Esophagus muscularis mucosa (tissue), 4 donors: ENCODE measurements around the gene F8. TPM values are rescaled to one million over a fixed set of nuclear protein-coding genes. Genes with fewer than 3 reads are reported as not detected.
"Not testable (repeated sequence)": the region's sequence is repeated elsewhere in the genome, so short reads cannot be mapped to it uniquely, and the experiment has no call there.

ENCODE experiments used
- DNase-seq: peaks from one replicate; pipeline ENCODE4 v3.0.0-alpha.2; 2017; ENCODE audit errors: extremely low spot score
- H3K27ac ChIP-seq, 4 donors: fragments of 200-600 bp; sonication (generic); replicated peaks in 1 of 4; 1 replicate in 3 of 4; 2 replicates in 1 of 4; pipeline ENCODE4 v1.5.1; 2016 to 2019; ENCODE audit warnings: mild to moderate bottlenecking in 1 of 4
- H3K27me3 ChIP-seq, 4 donors: fragments of 200-600 bp; sonication (generic); one replicate each; pipeline versions ENCODE4 v1.5.1 to v1.6.0; 2016 to 2019
- H3K36me3 ChIP-seq, 4 donors: fragments of 200-600 bp; sonication (generic); one replicate each; pipeline ENCODE4 v1.5.1; 2016 to 2019
- H3K4me1 ChIP-seq, 4 donors: fragments of 200-600 bp; sonication (generic); one replicate each; pipeline ENCODE4 v1.5.1; 2016 to 2019
- H3K4me3 ChIP-seq, 4 donors: fragments of 200-600 bp; sonication (generic); 1 replicate in 2 of 4; 2 replicates in 2 of 4; pipeline ENCODE4 v1.5.1; 2016 to 2019; ENCODE audit warnings: mild to moderate bottlenecking in 4 of 4, moderate library complexity in 1 of 4
- H3K9me3 ChIP-seq, 4 donors: fragments of 200-600 bp; sonication (generic); 1 replicate in 3 of 4; 2 replicates in 1 of 4; pipeline ENCODE4 v1.5.1; 2016 to 2019
- CTCF ChIP-seq, 3 experiments: fragments of 200-600 bp in 2 of 3; fragments of 450-650 bp in 1 of 3; sonication (generic) in 2 of 3; IDR thresholded peaks; one replicate each; pipeline ENCODE4 v1.5.1; 2017 to 2019; ENCODE audit warnings: antibody characterized with exemption in 3 of 3, mild to moderate bottlenecking in 2 of 3, moderate library complexity in 1 of 3
- EP300 ChIP-seq: sonication (generic); formaldehyde crosslinking; IDR thresholded peaks from one replicate; pipeline ENCODE4 v1.6.1; 2017; ENCODE audit warnings: antibody characterized with exemption
- POLR2A ChIP-seq: fragments of 450-650 bp; IDR thresholded peaks from one replicate; pipeline ENCODE4 v1.6.1; 2017; ENCODE audit warnings: antibody characterized with exemption, moderate library complexity, mild to moderate bottlenecking, low read depth
- POLR2AphosphoS5 ChIP-seq, 2 donors: sonication (generic); formaldehyde crosslinking; IDR thresholded peaks; one replicate each; pipeline ENCODE4 v1.6.1; 2017; ENCODE audit warnings: antibody characterized with exemption in 2 of 2
- WGBS: methylation state at CpG from one replicate; pipeline ENCODE4 v1.1.5; 2018; 5-methylcytosine and 5-hydroxymethylcytosine counted together
- intact Hi-C: fragments of 100-400 bp; cut with DNase I; formaldehyde crosslinking; loops from one replicate; pipeline ENCODE4 v1.15.1; 2023
- total RNA-seq, 4 donors: library from RNA; depleted of rRNA; stranded (reverse); fragments of >200 nt; gene quantifications; one replicate each; pipeline versions ENCODE4 v1.1.0 to v1.2.1, GENCODE V29; 2016

F8 gene
- total RNA-seq, 4 donors from 2014 or later = 17.0 to 30.0 (median 22.3) TPM

- no peak for TF ChIP-seq POLR2AphosphoS5 (IDR thresholded peaks at IDR 0.05)
- no peak for TF ChIP-seq EP300
- no peak for TF ChIP-seq POLR2A
- H3K9me3 ChIP-seq = peaks cover 0 to 4% (median 0%) of the 10 kb centered on the region in 4 donors
- WGBS = 52% methylated on average over 2 of the region's 2 CpGs
- H3K27ac ChIP-seq = no peak overlapping the region
- no peaks in the 10 kb centered on the region for H3K36me3 ChIP-seq
- no peaks in the 10 kb centered on the region for H3K27me3 ChIP-seq
- DNase-seq = no peak
- no peak overlapping the region for H3K4me3 ChIP-seq
- intact Hi-C loops = no loop called here
- H3K4me1 ChIP-seq = no peaks in the 10 kb centered on the region
These were observed 108.5 kb downstream of the F8 start for GRCh38 chrX:154914052-154914451.

- H3K4me1 ChIP-seq, H3K27me3 ChIP-seq, intact Hi-C loops, H3K4me3 ChIP-seq, H3K27ac ChIP-seq, DNase-seq, H3K9me3 ChIP-seq, H3K36me3 ChIP-seq: not testable (repeated sequence)
- WGBS = 92% methylated on average over 11 of the region's 11 CpGs
These were observed 112.0 kb downstream of the F8 start for GRCh38 chrX:154910528-154910927.

- H3K27me3 ChIP-seq, H3K4me1 ChIP-seq, DNase-seq, H3K4me3 ChIP-seq, H3K36me3 ChIP-seq, intact Hi-C loops, H3K9me3 ChIP-seq, H3K27ac ChIP-seq: not testable (repeated sequence)
- WGBS = 89% methylated on average over 4 of the region's 4 CpGs
These were observed 112.5 kb downstream of the F8 start for GRCh38 chrX:154910048-154910447.

- 72% methylated on average over 3 of the region's 3 CpGs for WGBS
- intact Hi-C loops = no loop called here
These were observed 113.7 kb downstream of the F8 start for GRCh38 chrX:154908821-154909220.

GRCh38 chrX:154902408-154902807 is 120.1 kb downstream of the F8 start:
- no peak overlapping the region for H3K27ac ChIP-seq
- H3K4me1 ChIP-seq = no peaks in the 10 kb centered on the region
- DNase-seq = no peak
- intact Hi-C loops = no loop called here
- H3K36me3 ChIP-seq = peaks cover 0 to 15% (median 0%) of the 10 kb centered on the region in 4 donors
- whole genome bisulfite sequencing = 57% methylated on average over 1 of the region's 1 CpG
- no peaks in the 10 kb centered on the region for H3K27me3 ChIP-seq
- no peaks in the 10 kb centered on the region for H3K9me3 ChIP-seq
- TF ChIP-seq CTCF (IDR thresholded peaks at IDR 0.05) (no peak), POLR2AphosphoS5 (IDR thresholded peaks at IDR 0.05) (no peak), EP300 (no peak), POLR2A (no peak)
- no peak overlapping the region for H3K4me3 ChIP-seq

More at GRCh38 chrX:154908821-154909220, 113.7 kb downstream of the F8 start:
- no peak for DNase-seq
- Histone ChIP-seq H3K36me3 (no peaks in the 10 kb centered on the region), H3K4me3 (no peak overlapping the region), H3K27me3 (no peaks in the 10 kb centered on the region), H3K9me3 (peaks cover 0 to 4% (median 0%) of the 10 kb centered on the region in 4 donors), H3K27ac (no peak overlapping the region), H3K4me1 (no peaks in the 10 kb centered on the region)
- TF ChIP-seq POLR2A (no peak), CTCF (IDR thresholded peaks at IDR 0.05) (no peak)

GRCh38 chrX:154900323-154900722 is 122.2 kb downstream of the F8 start:
- H3K27ac ChIP-seq = no peak overlapping the region
- 82% methylated on average over 8 of the region's 8 CpGs for WGBS
- intact Hi-C loops = no loop called here
- no peaks in the 10 kb centered on the region for H3K4me1 ChIP-seq
- no peak overlapping the region for H3K4me3 ChIP-seq
- no peak for TF ChIP-seq POLR2A
- no peak for TF ChIP-seq CTCF (IDR thresholded peaks at IDR 0.05)
- no peak for TF ChIP-seq EP300
- no peak for TF ChIP-seq POLR2AphosphoS5 (IDR thresholded peaks at IDR 0.05)
- H3K36me3 ChIP-seq = peaks cover 0 to 15% (median 0%) of the 10 kb centered on the region in 4 donors
- DNase-seq = no peak
- H3K9me3 ChIP-seq = no peaks in the 10 kb centered on the region
- H3K27me3 ChIP-seq = no peaks in the 10 kb centered on the region
